HEK293 (cell line): ENCODE measurements around the gene EVA1C.

ENCODE experiments used
- CTCF ChIA-PET: fragments of 350-600 bp; formaldehyde crosslinking; extraction: SDS; loops from one replicate; lab custom pipeline; 2021; ENCODE audit warnings: antibody characterized with exemption; lab: Yijun Ruan, JAX
- POLR2A ChIA-PET: fragments of 300-600 bp; formaldehyde crosslinking; extraction: SDS; loops from one replicate; lab custom pipeline; 2020; ENCODE audit warnings: antibody characterized with exemption, inconsistent platforms; lab: Yijun Ruan, JAX
- H3K27ac ChIP-seq: fragments of 200-500 bp; sonication (Bioruptor generic); 2 replicates; pipeline ENCODE4 v1.5.1; 2014; ENCODE audit warnings: low read depth, low read length, control low read depth, inconsistent platforms; ENCODE audit errors: extremely low read depth
- H3K36me3 ChIP-seq, 2 experiments: fragments of 200-500 bp in 1 of 2; sonication (Bioruptor generic) in 1 of 2; 1 replicate in 1 of 2; 2 replicates in 1 of 2; pipeline ENCODE4 v1.5.1; 2014 to 2017; ENCODE audit warnings: inconsistent platforms in 2 of 2, low read length in 2 of 2; ENCODE audit not compliant: control insufficient read depth in 2 of 2, insufficient read depth in 1 of 2
- H3K4me1 ChIP-seq: fragments of 200-500 bp; sonication (Bioruptor generic); 2 replicates; pipeline ENCODE4 v1.5.1; 2014; ENCODE audit warnings: mild to moderate bottlenecking, low read length, inconsistent platforms; ENCODE audit not compliant: control insufficient read depth, insufficient read depth
- H3K4me3 ChIP-seq: 2 replicates; pipeline ENCODE4 v1.5.1; 2011; ENCODE audit warnings: low read depth, mild to moderate bottlenecking, control low read depth, low read length, moderate library complexity
- H3K9me3 ChIP-seq: fragments of 200-500 bp; sonication (Bioruptor generic); 2 replicates; pipeline ENCODE4 v1.5.1; 2014; ENCODE audit warnings: low read depth, low read length, inconsistent platforms; ENCODE audit not compliant: control insufficient read depth, insufficient read depth
- AEBP2 ChIP-seq: fragments of 450-650 bp; formaldehyde crosslinking; IDR thresholded peaks from 2 replicates; pipeline ENCODE4 v1.5.1; 2016; ENCODE audit warnings: missing biosample characterization, missing genetic modification characterization, borderline replicate concordance
- EGR2 ChIP-seq: fragments of 450-650 bp; formaldehyde crosslinking; IDR thresholded peaks from 2 replicates; pipeline ENCODE4 v1.5.1; 2016; ENCODE audit warnings: low read depth, missing biosample characterization, missing genetic modification characterization
- GLIS1 ChIP-seq: fragments of 450-650 bp; formaldehyde crosslinking; IDR thresholded peaks from 2 replicates; pipeline ENCODE4 v1.5.1; 2016; ENCODE audit warnings: missing biosample characterization, missing genetic modification characterization
- HOXC10 ChIP-seq: sonication (generic); formaldehyde crosslinking; IDR thresholded peaks from 2 replicates; pipeline ENCODE4 v1.8.1; 2023; ENCODE audit warnings: mild to moderate bottlenecking, missing genetic modification reagents
- OSR2 ChIP-seq: fragments of 450-650 bp; formaldehyde crosslinking; IDR thresholded peaks from 2 replicates; pipeline ENCODE4 v1.5.1; 2016; ENCODE audit warnings: missing biosample characterization, missing genetic modification characterization
- PBX3 ChIP-seq: sonication (generic); formaldehyde crosslinking; IDR thresholded peaks from 2 replicates; pipeline ENCODE4 v1.8.1; 2022; ENCODE audit warnings: mild to moderate bottlenecking, moderate library complexity, missing genetic modification reagents
- ZBTB48 ChIP-seq: fragments of 450-650 bp; formaldehyde crosslinking; IDR thresholded peaks from 2 replicates; pipeline ENCODE4 v1.5.1; 2016; ENCODE audit warnings: missing biosample characterization, missing genetic modification characterization
- ZBTB49 ChIP-seq: fragments of 450-650 bp; formaldehyde crosslinking; IDR thresholded peaks from 2 replicates; pipeline ENCODE4 v1.5.1; 2016; ENCODE audit warnings: missing biosample characterization, missing genetic modification characterization, low read depth
- ZBTB6 ChIP-seq: fragments of 450-650 bp; formaldehyde crosslinking; IDR thresholded peaks from 2 replicates; pipeline ENCODE4 v1.5.1; 2017; ENCODE audit warnings: missing biosample characterization, missing genetic modification characterization
- ZIC2 ChIP-seq: fragments of 450-650 bp; formaldehyde crosslinking; IDR thresholded peaks from 2 replicates; pipeline ENCODE4 v1.5.1; 2016; ENCODE audit warnings: missing biosample characterization, missing genetic modification characterization
- ZNF140 ChIP-seq: fragments of 450-650 bp; formaldehyde crosslinking; IDR thresholded peaks from 2 replicates; pipeline ENCODE4 v1.5.1; 2016; ENCODE audit warnings: missing biosample characterization, missing genetic modification characterization
- ZNF146 ChIP-seq: fragments of 450-650 bp; formaldehyde crosslinking; IDR thresholded peaks from 2 replicates; pipeline ENCODE4 v1.5.1; 2016; ENCODE audit warnings: missing biosample characterization, missing genetic modification characterization
- ZNF175 ChIP-seq: fragments of 450-650 bp; formaldehyde crosslinking; IDR thresholded peaks from 2 replicates; pipeline ENCODE4 v1.5.1; 2016; ENCODE audit warnings: missing biosample characterization, missing genetic modification characterization
- ZNF18 ChIP-seq: fragments of 450-650 bp; formaldehyde crosslinking; IDR thresholded peaks from 2 replicates; pipeline ENCODE4 v1.5.1; 2016; ENCODE audit warnings: missing biosample characterization, missing genetic modification characterization
- ZNF214 ChIP-seq: fragments of 450-650 bp; formaldehyde crosslinking; IDR thresholded peaks from 2 replicates; pipeline ENCODE4 v1.5.1; 2017; ENCODE audit warnings: missing biosample characterization, mild to moderate bottlenecking, missing genetic modification characterization, borderline replicate concordance
- ZNF23 ChIP-seq: fragments of 450-650 bp; formaldehyde crosslinking; IDR thresholded peaks from 2 replicates; pipeline ENCODE4 v1.5.1; 2016; ENCODE audit warnings: missing biosample characterization, missing genetic modification characterization, borderline replicate concordance
- ZNF266 ChIP-seq: fragments of 450-650 bp; formaldehyde crosslinking; IDR thresholded peaks from 2 replicates; pipeline ENCODE4 v1.5.1; 2016; ENCODE audit warnings: missing biosample characterization, missing genetic modification characterization, low read depth
- ZNF292 ChIP-seq: fragments of 450-650 bp; formaldehyde crosslinking; IDR thresholded peaks from 2 replicates; pipeline ENCODE4 v1.5.1; 2016; ENCODE audit warnings: low read depth, missing biosample characterization, missing genetic modification characterization, borderline replicate concordance
- ZNF302 ChIP-seq: fragments of 450-650 bp; formaldehyde crosslinking; IDR thresholded peaks from 2 replicates; pipeline ENCODE4 v1.5.1; 2016; ENCODE audit warnings: missing biosample characterization, missing genetic modification characterization, low read depth
- ZNF398 ChIP-seq: fragments of 450-650 bp; formaldehyde crosslinking; IDR thresholded peaks from 2 replicates; pipeline ENCODE4 v1.5.1; 2017; ENCODE audit warnings: missing biosample characterization, missing genetic modification characterization
- ZNF404 ChIP-seq: fragments of 450-650 bp; formaldehyde crosslinking; IDR thresholded peaks from 2 replicates; pipeline ENCODE4 v1.5.1; 2017; ENCODE audit warnings: missing biosample characterization, missing genetic modification characterization
- ZNF529 ChIP-seq: fragments of 450-650 bp; formaldehyde crosslinking; IDR thresholded peaks from 2 replicates; pipeline ENCODE4 v1.5.1; 2017; ENCODE audit warnings: missing genetic modification characterization, missing biosample characterization; ENCODE audit not compliant: insufficient replicate concordance
- ZNF549 ChIP-seq: fragments of 450-650 bp; IDR thresholded peaks from 2 replicates; pipeline ENCODE4 v1.5.1; 2018; ENCODE audit warnings: missing biosample characterization, missing genetic modification characterization, mild to moderate bottlenecking, inconsistent platforms, moderate library complexity
- ZNF621 ChIP-seq: fragments of 450-650 bp; formaldehyde crosslinking; IDR thresholded peaks from 2 replicates; pipeline ENCODE4 v1.5.1; 2017; ENCODE audit warnings: missing biosample characterization, missing genetic modification characterization
- ZNF660 ChIP-seq: fragments of 450-650 bp; IDR thresholded peaks from 2 replicates; pipeline ENCODE4 v1.5.1; 2018; ENCODE audit warnings: missing biosample characterization, mild to moderate bottlenecking, missing genetic modification characterization
- ZNF792 ChIP-seq: fragments of 450-650 bp; formaldehyde crosslinking; IDR thresholded peaks from 2 replicates; pipeline ENCODE4 v1.5.1; 2016; ENCODE audit warnings: missing biosample characterization, missing genetic modification characterization
- ZNF830 ChIP-seq: fragments of 450-650 bp; IDR thresholded peaks from 2 replicates; pipeline ENCODE4 v1.5.0; 2018; ENCODE audit warnings: missing biosample characterization, missing genetic modification characterization, low read depth, mild to moderate bottlenecking, moderate library complexity
- ZXDB ChIP-seq: fragments of 450-650 bp; formaldehyde crosslinking; IDR thresholded peaks from 2 replicates; pipeline ENCODE4 v1.5.1; 2016; ENCODE audit warnings: missing biosample characterization, missing genetic modification characterization

The EVA1C gene

GRCh38 chr21:32364387-32364786 lies 48.1 kb upstream of the EVA1C start:
- Histone ChIP-seq H3K9me3 (no peaks in the 10 kb centered on the region), H3K36me3 (peaks cover 53 to 96% of the 10 kb centered on the region in 2 experiments), H3K4me3 (no peak overlapping the region), H3K27ac (no peak overlapping the region), H3K4me1 (no peaks in the 10 kb centered on the region)
- TF ChIP-seq OSR2 (tag by site-specific recombination) (no peak), ZNF146 (tag by site-specific recombination) (no peak), ZXDB (no peak), HOXC10 (CRISPR knock-in tag) (no peak), ZNF292 (tag by site-specific recombination) (no peak), ZNF621 (no peak), ZNF830 (tag by site-specific recombination) (no peak), ZNF549 (tag by site-specific recombination) (no peak), ZNF140 (no peak), ZNF266 (no peak), ZNF792 (tag by site-specific recombination) (no peak), ZNF529 (no peak), AEBP2 (tag by site-specific recombination) (no peak), GLIS1 (no peak), ZNF404 (tag by site-specific recombination) (no peak), ZNF23 (no peak), ZNF302 (tag by site-specific recombination) (no peak)
- POLR2A ChIA-PET, result no interaction called here
- CTCF ChIA-PET, result interaction anchor here (0.7 kb wide), 1 partner anchor 499 kb away, joined by 4 read pairs; no protein-coding TSS in a partner anchor

GRCh38 chr21:32364796-32365195 lies 47.7 kb upstream of the EVA1C start:
- peaks cover 52 to 95% of the 10 kb centered on the region in 2 experiments for H3K36me3 ChIP-seq
- no peaks in the 10 kb centered on the region for H3K4me1 ChIP-seq
- H3K4me3 ChIP-seq, result no peak overlapping the region
- H3K27ac ChIP-seq, result no peak overlapping the region
- CTCF ChIA-PET, result interaction anchor here (0.7 kb wide), 1 partner anchor 499 kb away, joined by 4 read pairs; no protein-coding TSS in a partner anchor
- no peaks in the 10 kb centered on the region for H3K9me3 ChIP-seq
- POLR2A ChIA-PET, result no interaction called here
- TF ChIP-seq OSR2 (tag by site-specific recombination) (no peak), ZNF214 (no peak), ZBTB6 (tag by site-specific recombination) (no peak), ZIC2 (no peak), EGR2 (tag by site-specific recombination) (no peak), ZBTB48 (tag by site-specific recombination) (no peak), ZNF18 (tag by site-specific recombination) (no peak), ZNF398 (tag by site-specific recombination) (no peak), ZNF660 (tag by site-specific recombination) (no peak), ZNF175 (tag by site-specific recombination) (no peak), ZBTB49 (tag by site-specific recombination) (no peak), PBX3 (CRISPR knock-in tag) (no peak)
